Stimulated activated CD4-positive, alpha-beta T cell treated with anti-CD3 and anti-CD28 coated beads, Interleukin-2, amount 100 ng/mL, for 4 hours (primary cell): ENCODE data around the gene XPNPEP2.

Source experiments
- DNase-seq: peaks from one replicate; pipeline ENCODE4 v3.0.0-alpha.2; 2020; ENCODE audit warnings: low read depth

The XPNPEP2 gene

DNA sequence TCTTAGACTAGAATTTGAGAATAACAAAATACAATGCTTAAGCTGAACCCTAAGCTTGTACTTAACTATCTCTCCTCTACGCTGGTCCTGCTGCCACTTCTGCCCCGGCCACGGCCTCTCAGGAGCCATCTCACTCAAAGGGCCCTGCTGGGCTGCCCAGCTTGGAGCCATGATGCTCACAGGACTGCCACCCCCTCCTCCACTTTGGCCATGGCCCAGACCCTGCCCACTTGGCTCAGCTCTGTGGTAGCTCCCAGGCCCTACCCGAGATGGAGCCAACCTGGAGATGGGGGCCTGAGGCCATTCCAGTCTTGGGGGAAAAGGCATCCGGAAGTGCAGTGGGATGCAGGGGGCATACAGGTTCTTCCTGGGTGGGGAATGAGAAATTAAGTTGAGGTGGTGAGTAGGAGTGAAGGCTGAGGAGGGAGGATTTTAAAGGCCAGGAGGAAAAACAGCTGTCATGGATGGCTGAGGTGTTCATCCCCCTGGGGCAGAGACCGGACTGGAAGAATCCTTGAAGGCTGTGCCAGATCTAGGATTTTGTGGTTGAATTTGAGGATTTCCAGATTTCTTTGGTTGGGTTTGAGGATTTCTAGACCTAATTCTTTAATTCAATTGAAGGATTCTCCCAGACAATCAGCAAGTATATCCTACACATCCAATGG, 41.8 kb downstream of the XPNPEP2 start:
- no peak for DNase-seq

DNA sequence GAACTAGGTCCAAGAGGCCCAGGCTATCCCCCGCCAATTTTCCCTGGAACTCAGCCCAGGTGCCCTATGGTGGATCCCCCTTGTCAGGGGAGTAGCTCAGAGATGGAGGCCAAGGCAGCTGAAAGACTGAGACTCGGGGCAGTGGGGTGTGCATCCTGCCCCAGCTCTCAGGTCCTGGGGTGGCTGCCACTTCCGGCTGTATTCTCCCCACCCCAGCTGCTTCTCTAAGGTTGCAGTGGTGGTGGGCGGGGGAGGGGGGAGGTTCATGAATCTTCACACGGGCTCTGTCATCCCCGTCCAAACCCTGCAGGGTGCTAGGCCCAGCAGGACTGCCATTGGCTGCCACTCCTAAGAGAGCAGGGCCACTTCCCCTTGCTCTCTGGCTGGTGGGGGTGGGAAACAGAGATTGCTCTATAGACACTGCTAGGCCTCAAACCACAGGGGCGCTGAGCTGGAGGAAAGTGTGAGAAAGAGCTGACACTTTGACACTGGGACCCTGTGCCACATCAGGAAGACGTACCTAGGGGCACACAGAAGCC, 42.4 kb downstream of the XPNPEP2 start:
- peak; percentile 62 for DNase-seq

DNA sequence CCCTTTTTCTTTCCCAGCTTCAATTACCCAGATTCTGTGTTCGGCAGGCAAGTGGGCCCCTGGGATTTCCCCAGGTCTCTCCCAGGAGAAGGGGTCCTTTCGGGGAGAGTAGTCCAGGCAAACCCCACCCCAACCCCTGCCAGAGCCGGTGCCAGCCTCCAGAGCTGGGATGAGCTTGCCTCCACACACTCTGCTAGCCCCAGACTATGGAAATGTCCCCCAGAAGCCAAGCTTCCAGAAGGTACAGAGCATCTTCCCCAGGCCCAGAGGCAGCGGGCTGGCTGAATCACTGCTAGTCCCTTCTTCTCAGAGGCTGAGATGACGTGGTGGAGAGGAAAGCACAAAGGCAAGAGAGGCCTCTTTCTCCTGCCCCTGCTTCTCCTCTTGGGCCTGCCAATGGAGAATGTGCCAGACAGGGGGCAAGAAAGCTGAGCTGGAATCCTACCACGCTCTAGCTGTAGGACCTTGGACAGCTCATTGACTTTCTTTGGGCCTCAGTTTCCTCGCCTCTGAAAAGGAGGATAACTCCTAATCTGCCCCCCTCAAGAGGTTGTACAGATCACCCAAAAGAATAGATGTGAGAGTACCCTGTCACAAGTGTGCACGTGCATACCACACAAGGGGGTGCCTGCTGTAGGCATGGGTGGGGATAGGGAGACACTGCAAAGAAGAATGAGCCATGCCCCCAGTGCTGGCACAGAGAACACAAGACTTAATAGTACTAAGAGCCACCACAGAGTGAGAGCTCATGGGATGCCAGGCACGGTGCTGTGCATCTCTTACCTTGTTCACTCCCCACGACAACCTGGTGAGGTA, 43.1 kb downstream of the XPNPEP2 start:
- DNase-seq: no peak

DNA sequence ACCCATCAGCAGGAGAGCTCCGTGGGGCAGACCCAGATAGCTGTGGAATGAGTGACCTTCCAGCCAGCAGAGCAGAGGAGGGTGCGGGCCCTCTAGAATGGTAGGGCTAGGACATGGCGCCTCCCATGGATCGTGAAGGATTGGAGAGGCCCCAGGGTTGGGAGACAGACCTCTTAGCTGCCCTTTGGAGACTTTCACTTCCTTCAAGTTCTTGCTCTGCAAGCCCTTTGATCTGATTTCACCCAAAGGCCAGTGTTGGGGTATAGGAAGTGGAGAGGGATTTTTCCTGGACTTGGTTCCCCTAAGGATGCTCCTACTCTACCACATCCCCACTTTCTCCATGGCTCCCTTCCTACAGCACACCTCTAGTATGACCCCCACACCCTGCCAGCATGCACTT, 43.9 kb downstream of the XPNPEP2 start:
- no peak for DNase-seq

DNA sequence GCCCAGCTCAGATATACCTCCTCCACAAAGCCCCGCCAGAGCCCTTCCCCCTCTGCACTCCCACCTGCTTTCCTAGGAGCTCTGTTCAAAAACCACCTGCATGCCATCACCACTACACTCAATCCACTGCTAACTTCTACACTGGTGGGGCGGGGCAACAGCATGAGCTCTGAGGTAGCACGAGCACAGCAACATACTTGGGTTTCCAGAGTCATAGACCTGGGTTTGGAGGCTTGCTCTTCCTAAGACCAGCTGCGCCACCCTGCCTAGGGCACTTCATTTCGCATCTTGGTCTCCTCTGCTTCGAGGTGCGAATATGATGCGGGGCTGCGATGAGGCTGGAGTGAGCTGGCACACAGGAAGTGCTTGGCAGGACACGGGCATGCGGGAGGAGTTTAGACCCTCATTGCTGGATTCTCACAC, 44.5 kb downstream of the XPNPEP2 start:
- DNase-seq: no peak

DNA sequence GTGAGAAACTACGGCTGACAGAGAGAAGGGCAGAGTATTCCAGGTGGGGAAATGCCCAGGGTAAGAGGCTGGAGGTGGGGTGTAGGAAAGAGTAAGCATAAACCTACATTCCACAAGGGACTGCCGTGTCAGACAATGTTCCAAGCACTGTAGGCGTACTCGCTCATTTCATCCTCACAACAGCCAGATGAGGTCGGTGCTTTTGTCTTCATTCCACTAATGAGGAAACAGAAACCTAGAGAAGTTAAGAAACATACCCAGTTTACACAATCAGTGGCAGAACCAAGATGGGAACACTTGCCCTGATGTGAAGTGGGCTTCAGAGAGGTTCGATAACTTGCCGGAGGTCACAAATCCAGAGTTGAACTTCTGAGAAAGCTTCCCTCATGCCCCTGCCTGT, 45.6 kb downstream of the XPNPEP2 start:
- DNase-seq: no peak

DNA sequence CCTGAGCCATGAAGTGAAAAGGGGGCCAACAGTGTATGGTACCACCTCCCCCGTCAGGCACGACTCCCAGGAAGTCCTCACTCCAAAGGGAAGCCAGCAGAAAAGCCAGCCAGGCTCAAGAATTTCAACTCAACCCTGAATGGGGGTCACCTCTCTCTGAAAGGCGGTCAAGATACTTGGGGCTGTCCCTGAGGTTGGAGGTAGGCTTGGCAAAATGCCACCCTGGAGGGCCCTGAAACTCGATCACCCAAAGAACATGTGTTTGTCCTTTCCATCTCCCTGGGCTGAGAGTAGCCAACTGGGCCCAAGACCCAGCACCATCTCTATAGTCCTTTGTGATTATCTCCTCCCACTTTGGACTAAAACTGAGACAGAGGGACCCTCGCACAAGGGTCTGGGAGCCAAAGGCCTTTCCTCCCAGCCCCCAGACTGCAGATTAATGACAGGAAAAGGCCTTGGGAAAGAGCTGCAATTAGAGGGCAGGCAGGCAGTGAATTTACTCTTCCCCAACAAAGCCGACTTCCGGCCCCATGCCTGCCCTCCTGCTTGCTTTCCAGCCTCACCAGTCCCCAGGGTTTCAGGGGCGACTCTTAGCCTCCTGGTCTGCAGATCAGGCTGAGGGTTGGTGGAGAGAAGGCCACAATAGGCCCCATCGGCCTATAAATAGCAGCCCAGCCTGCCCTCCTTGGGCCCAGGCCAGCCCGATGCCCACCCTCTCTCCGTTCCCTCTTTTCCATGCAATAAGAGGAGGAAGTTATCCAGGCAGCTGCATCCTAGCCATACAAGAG, 46.6 kb downstream of the XPNPEP2 start:
- DNase-seq: no peak

DNA sequence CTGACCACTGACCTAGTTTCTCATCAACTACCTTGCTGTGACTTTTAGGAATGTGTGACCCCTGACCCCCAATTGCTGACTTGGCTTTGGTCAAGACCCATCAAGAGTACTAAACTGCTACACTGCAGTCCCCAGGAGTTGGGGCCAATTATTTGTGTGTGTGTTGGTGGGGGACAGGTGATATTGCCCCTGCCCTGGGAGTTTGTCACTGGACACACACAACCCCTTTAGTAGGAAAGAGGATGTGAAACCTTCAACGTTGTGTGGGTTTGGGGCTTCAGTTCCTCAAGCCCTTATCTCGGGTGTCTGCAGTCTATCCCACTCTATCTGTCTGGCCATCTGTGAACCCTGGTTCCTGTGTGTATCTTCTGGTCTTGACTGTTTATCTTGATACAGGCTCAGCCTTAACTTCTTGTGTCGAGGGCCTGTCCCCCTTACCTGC, 47.5 kb downstream of the XPNPEP2 start:
- DNase-seq: no peak

DNA sequence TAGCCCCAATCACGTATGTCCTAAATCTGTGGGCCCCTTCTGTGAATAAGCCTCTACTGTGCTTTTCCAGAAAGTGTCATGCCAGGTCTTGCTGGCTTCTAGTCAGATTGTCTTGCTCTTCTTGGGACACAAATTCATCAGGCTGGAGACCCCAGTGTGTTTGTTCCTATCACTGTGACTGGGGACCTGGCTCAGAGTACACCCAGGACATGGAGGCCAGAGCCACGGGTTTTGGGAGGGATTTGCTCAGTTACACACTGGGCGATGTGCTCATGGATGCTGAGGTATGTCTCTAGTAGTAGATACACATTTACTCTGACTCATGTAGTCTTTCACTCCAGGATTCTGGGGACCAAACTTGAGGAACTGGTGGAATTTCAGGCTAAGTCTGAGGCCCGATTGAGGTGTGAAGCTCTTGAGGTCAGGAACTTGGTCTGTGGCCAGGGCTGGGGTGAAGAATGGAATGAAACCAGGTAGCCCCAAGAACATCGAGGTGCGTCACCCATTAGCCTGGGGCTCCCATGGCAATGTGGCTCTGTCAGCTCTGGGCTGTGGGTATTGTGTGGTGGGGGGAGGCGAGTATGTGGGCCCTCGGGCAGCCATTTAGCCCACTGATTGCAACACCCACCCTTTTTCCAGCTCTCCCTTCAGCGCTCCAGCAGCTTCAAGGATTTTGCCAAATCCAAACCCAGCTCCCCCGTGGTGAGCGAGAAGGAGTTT, 48.7 kb downstream of the XPNPEP2 start:
- no peak for DNase-seq

DNA sequence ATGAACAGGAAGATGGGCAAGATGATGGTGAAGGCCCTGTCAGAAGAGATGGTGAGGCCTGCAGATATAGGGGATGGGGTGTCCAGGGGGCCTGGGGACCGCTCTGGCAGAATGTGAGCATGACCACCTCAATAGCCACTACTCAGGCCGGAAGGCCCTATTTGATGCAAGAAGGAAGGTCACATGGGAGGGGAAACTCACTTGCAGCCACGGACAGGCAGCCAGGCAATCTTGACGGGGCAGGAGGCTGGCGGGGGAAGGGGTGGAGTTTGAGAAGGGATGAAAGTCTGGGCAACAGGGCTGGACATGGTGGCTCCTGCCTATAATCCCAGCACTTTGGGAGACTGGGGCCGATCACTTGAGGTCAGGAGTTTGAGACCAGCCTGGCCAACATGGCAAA, 49.7 kb downstream of the XPNPEP2 start:
- no peak for DNase-seq

DNA sequence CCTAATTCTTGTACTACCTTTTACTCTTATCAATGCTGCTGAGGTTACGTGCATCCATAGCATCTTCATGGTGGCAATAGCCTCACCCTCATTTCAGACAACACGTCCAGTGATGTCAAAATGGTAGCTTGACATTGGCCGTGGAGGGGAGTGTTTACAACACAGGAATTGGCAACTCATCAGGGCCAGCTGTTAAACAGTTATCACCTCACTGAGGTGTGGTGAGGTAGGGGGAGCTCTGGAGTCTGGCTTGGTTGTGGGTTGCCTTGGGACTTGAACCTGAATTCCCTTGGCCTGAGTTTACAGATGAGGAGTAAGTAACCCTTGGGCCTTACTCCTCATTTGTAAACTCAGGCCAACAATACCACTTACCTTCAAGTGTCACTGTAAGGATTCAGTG, 51.4 kb downstream of the XPNPEP2 start:
- DNase-seq: no peak

DNA sequence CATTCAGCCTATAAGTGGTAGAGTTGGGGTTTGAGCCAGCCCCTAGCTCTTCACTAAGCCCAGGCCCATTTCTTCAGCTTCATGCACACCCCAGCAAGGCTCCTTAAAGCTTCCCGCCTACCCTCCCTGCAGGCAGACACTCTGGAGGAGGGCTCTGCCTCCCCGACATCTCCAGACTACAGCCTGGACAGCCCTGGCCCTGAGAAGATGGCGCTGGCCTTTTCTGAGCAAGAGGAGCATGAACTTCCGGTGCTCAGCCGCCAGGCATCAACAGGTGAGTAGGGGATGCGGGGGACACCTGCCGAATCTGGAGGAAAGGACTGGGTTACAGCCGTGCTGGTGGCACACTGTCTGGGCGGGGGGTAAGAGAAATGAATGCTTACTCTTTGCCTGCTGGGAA, 52.0 kb downstream of the XPNPEP2 start:
- no peak for DNase-seq

DNA sequence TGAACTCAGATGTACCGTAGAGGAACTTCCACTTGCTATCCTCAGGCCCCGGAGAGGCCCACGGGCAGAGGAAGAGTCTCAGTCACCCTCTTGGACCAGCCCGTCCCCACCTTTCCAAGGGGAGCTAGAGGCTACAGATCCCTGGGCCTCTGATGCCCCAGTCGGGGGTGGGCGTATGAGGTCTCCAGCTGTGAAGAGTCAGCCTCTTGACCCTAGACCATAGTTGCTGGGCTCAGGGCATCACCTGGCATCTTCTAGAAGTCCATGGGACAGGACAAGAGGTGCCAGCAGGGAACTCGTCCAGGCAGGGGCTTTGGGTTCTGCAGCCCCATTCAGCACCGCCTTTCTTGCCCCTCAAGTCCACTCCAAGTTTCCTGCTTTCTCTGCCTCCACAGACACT, 52.6 kb downstream of the XPNPEP2 start:
- no peak for DNase-seq

DNA sequence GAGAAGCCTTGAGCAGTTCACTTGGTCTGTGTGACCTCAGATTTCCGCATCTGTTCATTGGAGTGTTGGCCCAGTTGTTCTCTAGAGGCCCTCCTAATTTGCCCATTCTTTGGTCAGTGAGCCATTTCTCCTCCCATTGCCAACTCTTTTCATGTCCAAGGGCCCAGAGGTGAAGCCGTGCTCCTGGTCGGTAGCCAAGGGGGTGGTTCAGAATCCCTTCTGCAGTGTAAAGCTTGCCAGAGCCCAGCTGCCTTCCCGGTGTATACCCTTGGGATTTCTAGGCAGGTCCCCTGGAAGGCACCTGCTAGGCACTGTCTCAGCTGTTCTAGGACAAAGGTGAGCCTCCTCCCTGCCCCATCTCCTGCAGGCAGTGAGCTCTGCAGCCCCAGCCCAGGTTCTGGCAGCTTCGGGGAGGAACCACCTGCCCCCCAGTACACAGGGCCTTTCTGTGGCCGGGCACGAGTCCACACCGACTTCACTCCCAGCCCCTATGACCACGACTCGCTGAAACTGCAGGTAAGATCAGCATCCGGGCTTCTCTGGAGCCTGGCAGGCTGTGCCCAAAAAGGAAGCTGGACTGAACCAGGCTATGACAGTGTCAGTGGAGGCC, 53.3 kb downstream of the XPNPEP2 start:
- no peak for DNase-seq

DNA sequence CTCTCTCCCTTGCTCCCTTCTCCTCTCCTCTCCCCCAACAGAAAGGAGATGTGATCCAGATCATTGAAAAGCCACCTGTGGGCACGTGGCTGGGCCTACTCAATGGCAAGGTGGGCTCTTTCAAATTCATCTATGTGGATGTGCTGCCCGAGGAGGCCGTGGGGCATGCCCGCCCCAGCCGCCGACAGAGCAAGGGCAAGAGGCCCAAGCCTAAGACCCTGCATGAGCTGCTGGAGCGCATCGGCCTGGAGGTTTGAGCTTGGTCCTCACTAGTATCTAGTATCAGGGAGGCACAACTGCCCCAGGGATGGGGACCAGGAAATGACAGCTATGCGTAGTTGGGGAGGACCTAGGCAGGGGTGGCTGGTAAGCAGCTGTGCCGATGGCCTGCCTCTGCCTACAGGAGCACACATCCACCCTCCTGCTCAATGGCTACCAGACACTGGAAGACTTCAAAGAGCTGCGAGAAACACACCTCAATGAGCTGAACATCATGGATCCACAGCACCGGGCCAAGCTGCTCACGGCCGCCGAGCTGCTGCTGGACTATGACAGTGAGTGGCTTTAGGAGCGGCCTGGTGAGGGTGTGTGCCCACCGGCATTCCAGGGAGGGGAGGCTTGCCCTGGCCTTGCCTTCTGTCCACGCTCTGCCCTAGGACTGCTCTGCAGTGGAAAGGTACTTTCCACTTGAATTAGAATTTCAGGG, 54.0 kb downstream of the XPNPEP2 start:
- no peak for DNase-seq

DNA sequence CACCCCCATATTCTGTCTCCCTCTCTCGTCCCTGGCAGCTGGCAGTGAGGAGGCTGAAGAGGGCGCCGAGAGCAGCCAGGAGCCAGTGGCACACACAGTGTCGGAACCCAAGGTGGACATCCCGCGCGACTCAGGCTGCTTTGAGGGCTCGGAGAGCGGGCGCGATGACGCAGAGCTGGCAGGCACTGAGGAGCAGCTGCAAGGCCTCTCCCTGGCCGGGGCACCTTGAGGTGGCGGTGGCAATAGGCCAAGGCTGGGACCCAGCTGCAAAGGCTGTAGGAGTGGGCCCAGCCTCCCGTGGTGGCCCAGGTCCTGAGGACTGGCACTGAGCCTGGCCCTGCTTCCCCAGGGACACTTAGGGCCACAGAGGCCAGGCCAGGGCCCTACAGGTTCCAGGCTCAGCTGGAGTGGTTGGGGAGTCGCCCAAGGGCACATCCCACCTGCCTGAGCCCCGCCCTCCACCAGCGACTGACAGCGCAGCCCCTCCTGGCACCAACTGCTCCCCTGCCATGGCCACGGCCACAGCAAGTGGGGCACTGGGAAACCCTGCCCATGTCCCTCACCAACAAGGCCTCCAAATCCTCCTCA, 54.9 kb downstream of the XPNPEP2 start:
- no peak for DNase-seq

DNA sequence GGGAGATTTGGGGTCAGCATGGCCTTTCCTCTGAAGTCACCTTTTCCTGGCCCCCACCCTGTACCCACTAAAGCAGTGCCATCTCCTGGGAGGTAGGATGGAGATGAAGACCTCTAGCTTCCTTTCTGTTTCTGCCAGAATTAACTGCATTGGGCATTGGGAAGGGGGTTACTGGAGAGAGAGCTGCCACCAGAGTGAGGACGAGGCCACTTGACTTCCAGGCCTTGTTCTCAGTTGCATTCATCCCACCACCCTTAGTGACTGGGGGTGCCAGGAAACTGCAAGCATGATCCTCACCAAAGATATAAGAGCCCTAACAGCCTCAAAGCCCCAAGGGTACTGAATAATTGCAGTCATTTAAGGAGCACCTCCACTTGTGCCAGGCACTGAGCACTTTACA, 56.8 kb downstream of the XPNPEP2 start:
- no peak for DNase-seq

DNA sequence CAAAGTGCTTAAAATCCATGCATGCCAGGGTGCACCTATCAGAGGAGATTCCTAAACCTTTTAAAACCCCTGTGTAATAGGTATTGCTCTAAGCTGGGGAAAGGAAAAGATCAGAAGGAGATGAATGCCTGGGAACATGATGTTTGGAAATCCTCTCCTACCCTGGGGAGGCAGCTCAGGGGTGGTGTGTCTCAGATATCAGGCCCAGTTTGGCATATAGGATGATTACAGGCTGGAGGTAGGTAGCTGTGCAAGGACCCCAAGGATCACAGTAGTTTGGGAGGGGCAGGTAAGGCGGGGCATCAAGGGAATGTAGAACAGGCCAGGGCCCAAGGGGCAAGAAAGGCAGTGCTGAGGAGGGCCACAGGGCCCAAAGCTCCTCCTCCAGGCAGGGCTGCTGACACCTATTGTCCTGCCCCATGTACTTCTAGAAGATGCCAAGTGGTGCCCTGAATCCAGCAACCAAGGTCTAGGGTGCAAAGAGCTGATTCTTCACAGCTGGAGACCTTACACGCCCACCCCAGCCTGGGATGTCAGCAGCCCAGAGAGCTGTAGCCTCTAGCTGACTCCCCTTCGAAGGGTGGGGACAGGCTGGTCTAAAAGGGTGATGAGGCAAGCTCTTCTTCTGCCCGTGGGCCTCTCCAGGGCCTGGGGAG, 58.6 kb downstream of the XPNPEP2 start:
- DNase-seq: no peak

DNA sequence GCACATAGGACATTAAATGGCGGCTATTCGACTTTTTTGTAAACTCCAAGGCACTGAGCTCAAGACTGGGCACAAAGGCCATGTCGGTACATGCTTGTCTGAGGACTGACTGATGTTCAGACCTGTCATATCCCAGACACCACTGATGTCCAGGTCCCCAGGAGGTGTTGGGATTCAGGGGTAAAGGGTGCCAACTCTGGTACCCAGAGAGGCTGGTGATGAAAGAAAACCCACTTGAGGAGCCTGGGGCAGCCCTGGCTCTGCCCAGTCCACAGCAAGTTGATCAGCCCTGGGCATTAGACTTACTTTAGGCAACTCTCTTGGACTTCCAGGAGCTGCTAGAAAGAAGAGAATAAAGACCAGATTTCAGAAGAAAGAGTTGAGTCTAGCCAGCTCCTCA, 59.7 kb downstream of the XPNPEP2 start:
- no peak for DNase-seq

DNA sequence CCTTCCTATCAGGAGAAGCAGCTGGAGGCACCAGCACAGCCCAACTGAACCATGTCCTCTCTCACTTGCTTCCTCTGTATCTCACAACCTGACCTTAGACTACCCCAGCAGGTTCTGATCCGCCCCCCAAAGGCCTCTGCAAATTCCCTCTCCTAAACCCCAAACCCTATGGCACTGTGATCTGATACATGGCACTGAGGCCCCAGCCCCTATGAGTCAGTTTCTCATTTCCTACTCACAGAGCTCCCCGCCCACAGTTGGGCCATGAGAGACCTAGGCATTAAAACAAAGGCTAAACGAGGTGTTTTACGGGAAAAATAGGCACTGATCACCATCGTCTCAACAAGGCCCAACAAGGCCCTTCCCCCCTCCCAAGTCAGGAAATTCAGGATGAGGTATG, 60.1 kb downstream of the XPNPEP2 start:
- peak; percentile 24 for DNase-seq
